CD4-positive, alpha-beta T cell (primary cell): ENCODE measurements around the gene DLX4. TPM values are rescaled to one million over a fixed set of nuclear protein-coding genes. Genes with fewer than 3 reads are reported as not detected.
A peak's percentile ranks its signal among the peaks of the same experiment; 100 is the strongest.

Source experiments
- ATAC-seq: fragments of 200-7000 bp; cut with Tn5 transposase; one replicate; pipeline ENCODE4 v1.10.0; 2022; ENCODE audit warnings: mild to moderate bottlenecking; ENCODE audit not compliant: poor library complexity
- CTCF ChIA-PET: fragments of 350-600 bp; sonication (Branson Sonifier 250); formaldehyde crosslinking; loops from one replicate; lab custom pipeline; 2021; ENCODE audit warnings: antibody characterized with exemption, inconsistent platforms; lab: Charles Lee
- POLR2A ChIA-PET: fragments of 350-600 bp; sonication (Branson Sonifier 250); formaldehyde crosslinking; loops from one replicate; lab custom pipeline; 2021; ENCODE audit warnings: antibody characterized with exemption, inconsistent platforms; lab: Charles Lee
- DNase-seq, 14 experiments: peaks; one replicate each; pipeline ENCODE4 v3.0.0-alpha.2; 2013 to 2020; ENCODE audit warnings: mixed read lengths in 2 of 14
- H3K27ac ChIP-seq, 2 donors: one replicate each; pipeline versions ENCODE4 v1.5.1 to v1.7.0; 2013; ENCODE audit warnings: low read length in 2 of 2, low read depth in 1 of 2, mild to moderate bottlenecking in 1 of 2
- H3K27me3 ChIP-seq, 2 experiments: 1 replicate in 1 of 2; 2 replicates in 1 of 2; pipeline versions ENCODE4 v1.6.1 to v1.7.0; 2013; ENCODE audit warnings: low read length in 2 of 2, control low read depth in 1 of 2, mild to moderate bottlenecking in 1 of 2, moderate library complexity in 1 of 2; ENCODE audit not compliant: insufficient read depth in 2 of 2, control insufficient read depth in 1 of 2
- H3K36me3 ChIP-seq: one replicate; pipeline ENCODE4 v1.6.1; 2013; ENCODE audit warnings: low read length, control low read depth; ENCODE audit not compliant: insufficient read depth
- H3K4me1 ChIP-seq: one replicate; pipeline ENCODE4 v1.6.1; 2013; ENCODE audit warnings: low read length, control low read depth; ENCODE audit not compliant: insufficient read depth
- H3K4me3 ChIP-seq: one replicate; pipeline ENCODE4 v1.5.1; 2013; ENCODE audit warnings: mild to moderate bottlenecking, low read length, moderate library complexity
- H3K9me3 ChIP-seq, 2 experiments: 1 replicate in 1 of 2; 2 replicates in 1 of 2; pipeline versions ENCODE4 v1.6.1 to v1.7.0; 2013; ENCODE audit warnings: low read length in 2 of 2, mild to moderate bottlenecking in 2 of 2, control low read depth in 1 of 2, moderate library complexity in 1 of 2; ENCODE audit not compliant: control insufficient read depth in 1 of 2, insufficient read depth in 1 of 2
- H3K27ac Mint-ChIP-seq: one replicate; pipeline ENCODE4 v1.8.0; 2020; ENCODE audit warnings: mixed read lengths
- H3K27me3 Mint-ChIP-seq: one replicate; pipeline ENCODE4 v1.8.0; 2021; ENCODE audit warnings: mixed read lengths
- H3K36me3 Mint-ChIP-seq: one replicate; pipeline ENCODE4 v1.8.0; 2021; ENCODE audit warnings: low read depth, mixed read lengths
- H3K4me1 Mint-ChIP-seq: one replicate; pipeline ENCODE4 v1.8.0; 2021; ENCODE audit warnings: low read depth, mixed read lengths
- H3K4me3 Mint-ChIP-seq: one replicate; pipeline ENCODE4 v1.8.0; 2020; ENCODE audit warnings: mild to moderate bottlenecking, mixed read lengths
- H3K9me3 Mint-ChIP-seq: one replicate; pipeline ENCODE4 v1.8.0; 2020; ENCODE audit warnings: mixed read lengths
- CTCF ChIP-seq: fragments of 200-600 bp; IDR thresholded peaks from one replicate; pipeline ENCODE4 v1.8.0; 2022; ENCODE audit warnings: antibody characterized with exemption, mild to moderate bottlenecking
- intact Hi-C, 2 experiments: fragments of 100-400 bp; cut with DNase I in 1 of 2; cut with micrococcal nuclease in 1 of 2; formaldehyde crosslinking; loops; one replicate each; pipeline versions ENCODE4 v1.15.1 to v1.9.0; 2023 to 2025; cut with DNase I, micrococcal nuclease
- total RNA-seq, 174 experiments: library from RNA in 2 of 174; stranded (reverse) in 2 of 174; gene quantifications; one replicate each; pipeline ENCODE4 v1.2.3 and lab custom pipeline; 2021 to 2026

Gene DLX4
- total RNA-seq, 2 experiments from 2014 or later: 0.59 to 0.85 TPM

- POLR2A ChIA-PET: no interaction called here
- no peak for TF ChIP-seq CTCF
- intact Hi-C loops: no loop called here
- H3K4me3 ChIP-seq: no peak overlapping the region
- no peak overlapping the region for H3K27ac ChIP-seq
- Mint-ChIP-seq H3K27ac (no peak overlapping the region), H3K9me3 (no peaks in the 10 kb centered on the region), H3K36me3 (no peaks in the 10 kb centered on the region), H3K4me3 (peak overlapping the region; percentile 81), H3K4me1 (peaks cover 43% of the 10 kb centered on the region), H3K27me3 (peaks cover 80% of the 10 kb centered on the region)
- peaks cover 56 to 59% of the 10 kb centered on the region in 2 experiments for H3K27me3 ChIP-seq
- H3K9me3 ChIP-seq: peaks cover 0 to 38% of the 10 kb centered on the region in 2 experiments
- ATAC-seq: no peak
- CTCF ChIA-PET: interaction anchor here (1.5 kb wide), 1 partner anchor 32 kb away, joined by 3 read pairs; no protein-coding TSS in a partner anchor
- no peaks in the 10 kb centered on the region for H3K36me3 ChIP-seq
- DNase-seq: no peak
- peaks cover 43% of the 10 kb centered on the region for H3K4me1 ChIP-seq
These were observed 4.7 kb upstream of the DLX4 start for GRCh38 chr17:49964303-49964768.

- H3K9me3 Mint-ChIP-seq: no peaks in the 10 kb centered on the region
- peaks cover 0 to 41% of the 10 kb centered on the region in 2 experiments for H3K9me3 ChIP-seq
- peak overlapping the region; percentile 48 for H3K27ac Mint-ChIP-seq
- peaks cover 49% of the 10 kb centered on the region for H3K4me1 ChIP-seq
- ATAC-seq (peak; percentile 39), DNase-seq (peak in 11 of 14 experiments; percentile 21 to 57 (median 37))
- peaks cover 82% of the 10 kb centered on the region for H3K27me3 Mint-ChIP-seq
- H3K4me1 Mint-ChIP-seq: peaks cover 47% of the 10 kb centered on the region
- POLR2A ChIA-PET: no interaction called here
- no peaks in the 10 kb centered on the region for H3K36me3 ChIP-seq
- no peak for TF ChIP-seq CTCF
- no peak overlapping the region for H3K27ac ChIP-seq
- no peaks in the 10 kb centered on the region for H3K36me3 Mint-ChIP-seq
- H3K27me3 ChIP-seq: peaks cover 61% of the 10 kb centered on the region in 2 experiments
- peak overlapping the region; percentile 81 for H3K4me3 Mint-ChIP-seq
- CTCF ChIA-PET: interaction anchor here (1.5 kb wide), 1 partner anchor 32 kb away, joined by 3 read pairs; no protein-coding TSS in a partner anchor
- intact Hi-C loops: no loop called here
- peak overlapping the region; percentile 4 for H3K4me3 ChIP-seq
These were observed 4.0 kb upstream of the DLX4 start for GRCh38 chr17:49964769-49965523.

- POLR2A ChIA-PET: no interaction called here
- H3K27ac ChIP-seq: no peak overlapping the region
- H3K9me3 ChIP-seq: peaks cover 0 to 41% of the 10 kb centered on the region in 2 experiments
- H3K4me1 ChIP-seq: peaks cover 54% of the 10 kb centered on the region
- H3K27me3 ChIP-seq: peaks cover 66 to 67% of the 10 kb centered on the region in 2 experiments
- peaks cover 88% of the 10 kb centered on the region for H3K27me3 Mint-ChIP-seq
- peaks cover 52% of the 10 kb centered on the region for H3K4me1 Mint-ChIP-seq
- H3K4me3 Mint-ChIP-seq: peak overlapping the region; percentile 36
- H3K4me3 ChIP-seq: no peak overlapping the region
- H3K9me3 Mint-ChIP-seq: no peaks in the 10 kb centered on the region
- H3K27ac Mint-ChIP-seq: no peak overlapping the region
- CTCF ChIA-PET: no interaction called here
- no peak for ATAC-seq
- H3K36me3 Mint-ChIP-seq: no peaks in the 10 kb centered on the region
- TF ChIP-seq CTCF: no peak
- no peak for DNase-seq
- H3K36me3 ChIP-seq: no peaks in the 10 kb centered on the region
- intact Hi-C loops: no loop called here
These were observed 3.5 kb upstream of the DLX4 start for GRCh38 chr17:49965524-49965909.
